Endothelial cell of umbilical vein (primary cell): ENCODE data around the gene MRAS. TPM values are rescaled to one million over a fixed set of nuclear protein-coding genes. Genes with fewer than 3 reads are reported as not detected.

Experiments used
- BruUV-seq: library from RNA; stranded (reverse); fragments of 400-500 nt; replicated peaks from 2 replicates; lab custom pipeline; 2021; lab: Mats Ljungman, UMichigan
- CTCF ChIA-PET: fragments of 300-600, 350-600 bp; sonication (Branson Sonifier 250); formaldehyde crosslinking; loops from one replicate; lab custom pipeline; 2021; ENCODE audit warnings: antibody characterized with exemption, inconsistent platforms; lab: Charles Lee
- POLR2A ChIA-PET: fragments of 300-600, 350-600 bp; sonication (Branson Sonifier 250); formaldehyde crosslinking; loops from one replicate; lab custom pipeline; 2021; ENCODE audit warnings: antibody characterized with exemption, inconsistent platforms; lab: Charles Lee
- DNase-seq: peaks from one replicate; pipeline ENCODE4 v3.0.0-alpha.2; 2011; ENCODE audit warnings: low read depth, low spot score
- FAIRE-seq: peaks from 2 replicates; lab custom pipeline; 2011; peaks lifted over from hg19 to GRCh38; lab: Jason Lieb, UNC
- H2AFZ ChIP-seq: 2 replicates; pipeline ENCODE4 v1.6.0; 2012; ENCODE audit warnings: low read depth, low read length, control low read depth, inconsistent platforms
- H3K27ac ChIP-seq: 2 replicates; pipeline ENCODE4 v1.5.1; 2011; ENCODE audit warnings: low read depth, mild to moderate bottlenecking, control low read depth, low read length, moderate library complexity; ENCODE audit not compliant: insufficient read depth
- H3K27me3 ChIP-seq, 2 experiments: 2 replicates each; pipeline versions ENCODE4 v1.6.0 to v1.6.1; 2011; ENCODE audit warnings: low read length in 2 of 2, mixed read lengths in 1 of 2; ENCODE audit not compliant: control insufficient read depth in 2 of 2, insufficient read depth in 2 of 2
- H3K36me3 ChIP-seq, 2 experiments: 2 replicates in 1 of 2; 3 replicates in 1 of 2; pipeline ENCODE4 v1.5.1; 2011; ENCODE audit warnings: low read length in 2 of 2, mild to moderate bottlenecking in 1 of 2, moderate library complexity in 1 of 2; ENCODE audit not compliant: control insufficient read depth in 2 of 2, insufficient read depth in 2 of 2; ENCODE audit errors: extremely low read depth in 1 of 2
- H3K4me1 ChIP-seq: 3 replicates; pipeline ENCODE4 v1.5.1; 2011; ENCODE audit warnings: mild to moderate bottlenecking, low read length; ENCODE audit not compliant: control insufficient read depth, insufficient read depth; ENCODE audit errors: extremely low read depth
- H3K4me2 ChIP-seq: 2 replicates; pipeline ENCODE4 v1.6.1; 2011; ENCODE audit warnings: low read length, control low read depth, mixed read lengths; ENCODE audit not compliant: insufficient read depth
- H3K4me3 ChIP-seq, 3 experiments: fragments of 200-600 bp in 1 of 3; sonication (generic), shearing (Covaris generic) in 1 of 3; replicated peaks in 1 of 3; 2 replicates each; pipeline ENCODE4 v1.5.1; 2011 to 2016; ENCODE audit warnings: control low read depth in 3 of 3, low read length in 3 of 3, mild to moderate bottlenecking in 2 of 3, inconsistent platforms in 1 of 3, low read depth in 1 of 3, moderate library complexity in 1 of 3; ENCODE audit not compliant: insufficient read depth in 1 of 3
- H3K79me2 ChIP-seq: 2 replicates; pipeline ENCODE4 v1.6.0; 2012; ENCODE audit warnings: low read length, inconsistent platforms; ENCODE audit not compliant: control insufficient read depth, insufficient read depth
- H3K9ac ChIP-seq: replicated peaks from 2 replicates; pipeline ENCODE3; 2011; ENCODE audit warnings: low read length, control low read depth; ENCODE audit not compliant: insufficient read depth; ENCODE audit errors: extremely low read depth
- H3K9me1 ChIP-seq: replicated peaks from 3 replicates; pipeline ENCODE4 v1.6.0; 2011; ENCODE audit warnings: mild to moderate bottlenecking, low read length; ENCODE audit not compliant: control insufficient read depth, insufficient read depth; ENCODE audit errors: extremely low read depth
- H3K9me3 ChIP-seq: replicated peaks from 2 replicates; pipeline ENCODE4 v1.5.1; 2012; ENCODE audit warnings: low read length, inconsistent platforms; ENCODE audit not compliant: control insufficient read depth, insufficient read depth
- H4K20me1 ChIP-seq: replicated peaks from 2 replicates; pipeline ENCODE3; 2011; ENCODE audit warnings: mild to moderate bottlenecking, low read length; ENCODE audit not compliant: control insufficient read depth, insufficient read depth; ENCODE audit errors: extremely low read depth
- CTCF ChIP-seq, 2 donors: IDR thresholded peaks; 1 replicate in 1 of 2; 2 replicates in 1 of 2; pipeline ENCODE4 v1.5.1; 2011; ENCODE audit warnings: low read length in 2 of 2, mild to moderate bottlenecking in 2 of 2, moderate library complexity in 2 of 2, control low read depth in 1 of 2, inconsistent platforms in 1 of 2, low read depth in 1 of 2; ENCODE audit not compliant: insufficient read depth in 1 of 2; ENCODE audit errors: extremely low read depth in 1 of 2
- EZH2 ChIP-seq: IDR thresholded peaks from 2 replicates; pipeline ENCODE4 v1.6.1; 2012; ENCODE audit warnings: borderline replicate concordance, low read depth, mild to moderate bottlenecking, moderate library complexity, low read length, inconsistent platforms; ENCODE audit not compliant: severe bottlenecking
- FOS ChIP-seq: IDR thresholded peaks from 2 replicates; pipeline ENCODE4 v1.6.1; 2011; ENCODE audit warnings: mild to moderate bottlenecking, low read length, moderate library complexity, borderline replicate concordance; ENCODE audit not compliant: insufficient read depth
- GATA2 ChIP-seq: IDR thresholded peaks from 2 replicates; pipeline ENCODE4 v1.7.0; 2011; ENCODE audit warnings: low read depth, mild to moderate bottlenecking, moderate library complexity, mixed read lengths, low read length; ENCODE audit not compliant: insufficient read length, insufficient read depth
- JUN ChIP-seq: IDR thresholded peaks from 2 replicates; pipeline ENCODE4 v1.6.1; 2011; ENCODE audit warnings: borderline replicate concordance, low read depth; ENCODE audit not compliant: insufficient read length, insufficient read depth
- MAX ChIP-seq: IDR thresholded peaks from 2 replicates; pipeline ENCODE4 v1.6.1; 2011; ENCODE audit not compliant: insufficient read depth, insufficient read length
- MYC ChIP-seq: IDR thresholded peaks from one replicate; pipeline ENCODE4 v1.6.1; 2011; ENCODE audit warnings: mild to moderate bottlenecking, low read depth, low read length
- POLR2A ChIP-seq: IDR thresholded peaks from 2 replicates; pipeline ENCODE4 v1.6.1; 2012; ENCODE audit warnings: low read depth, mild to moderate bottlenecking, control low read depth, low read length
- POLR2AphosphoS5 ChIP-seq: IDR thresholded peaks from 2 replicates; pipeline ENCODE4 v1.6.1; 2012; ENCODE audit warnings: low read depth, mild to moderate bottlenecking, control low read depth, low read length, moderate library complexity; ENCODE audit not compliant: insufficient read depth
- dilution Hi-C: fragments of 300-500 bp; cut with MboI; formaldehyde crosslinking; loops from one replicate; pipeline ENCODE4 v1.15.0; 2019; ENCODE audit warnings: low sequenced_read_pairs; ENCODE audit not compliant: extremely low pct_ligation_motif_present
- intact Hi-C: fragments of 100-400 bp; cut with micrococcal nuclease; formaldehyde crosslinking; loops from one replicate; pipeline ENCODE4 v1.10.0; 2022
- polyA plus RNA-seq, 4 experiments: library from polyadenylated mRNA; depleted of rRNA in 3 of 4; stranded (reverse) in 3 of 4; unstranded in 1 of 4; fragments of >200 nt; gene quantifications; 2 replicates each; pipeline versions ENCODE4 v1.2.1 to v1.2.3, GENCODE V29; 2011 to 2012; ENCODE audit warnings: missing spikeins in 1 of 4
- total RNA-seq: library from RNA; stranded (reverse); gene quantifications from 2 replicates; pipeline ENCODE4 v1.2.3, GENCODE V29; 2021

The MRAS gene
- total and polyA plus RNA-seq, 2 donors (not counting 3 experiments of a cell fraction or from before 2014, with no cell fraction given), result 14.6 to 16.5 TPM

- Histone ChIP-seq H3K9ac (no peak overlapping the region), H3K9me3 (no peaks in the 10 kb centered on the region)
Measured at GRCh38 chr3:138381950-138382715, 33.8 kb downstream of the MRAS start.

More at GRCh38 chr3:138381950-138382715, 33.8 kb downstream of the MRAS start:
- FAIRE-seq, result no peak
- H2AFZ ChIP-seq, result no peak overlapping the region
- no peaks in the 10 kb centered on the region for H3K79me2 ChIP-seq
- no peak overlapping the region for H3K4me3 ChIP-seq
- TF ChIP-seq POLR2AphosphoS5 (no peak), EZH2 (no peak), MYC (no peak), JUN (no peak), POLR2A (no peak), FOS (no peak), CTCF (IDR thresholded peaks at IDR 0.05; ENCODE audit: extremely low read depth in 1 of 2, insufficient read depth in 1 of 2, low read depth in 1 of 2, low read length in 2 of 2) (no peak), GATA2 (no peak), MAX (no peak)
- dilution Hi-C loops, result no loop called here
- H3K9me1 ChIP-seq, result no peaks in the 10 kb centered on the region
- ChIA-PET POLR2A (no interaction called here), CTCF (no interaction called here)
- no peaks in the 10 kb centered on the region for H3K27me3 ChIP-seq
- H3K36me3 ChIP-seq, result no peaks in the 10 kb centered on the region
- no peak overlapping the region for H3K4me2 ChIP-seq
- H3K27ac ChIP-seq, result no peak overlapping the region
- intact Hi-C loops, result no loop called here
- no peaks in the 10 kb centered on the region for H4K20me1 ChIP-seq
- H3K4me1 ChIP-seq, result no peaks in the 10 kb centered on the region
- no peak for DNase-seq
- BruUV-seq, result no TSS peak
